Effector memory CD8-positive, alpha-beta T cell (primary cell): ENCODE data around the gene GRIK2.

Source experiments
- ATAC-seq: fragments of 150-1000 bp; cut with Tn5 transposase; replicated peaks from 2 replicates; pipeline ENCODE4 v1.10.0; 2021; ENCODE audit warnings: mild to moderate bottlenecking, moderate library complexity
- DNase-seq, 3 experiments: peaks; one replicate each; pipeline ENCODE4 v3.0.0; 2021
- H3K27ac Mint-ChIP-seq, 2 donors: one replicate each; pipeline ENCODE4 v1.8.0; 2022; ENCODE audit warnings: mild to moderate bottlenecking in 2 of 2, mixed read lengths in 2 of 2, moderate library complexity in 2 of 2
- H3K27me3 Mint-ChIP-seq, 2 donors: one replicate each; pipeline ENCODE4 v1.8.0; 2022; ENCODE audit warnings: mixed read lengths in 2 of 2
- H3K36me3 Mint-ChIP-seq: one replicate; pipeline ENCODE4 v1.8.0; 2022; ENCODE audit warnings: mild to moderate bottlenecking, moderate library complexity, mixed read lengths; ENCODE audit not compliant: insufficient read depth
- H3K4me1 Mint-ChIP-seq, 2 donors: one replicate each; pipeline ENCODE4 v1.8.0; 2022; ENCODE audit warnings: low read depth in 2 of 2, mixed read lengths in 2 of 2
- H3K4me3 Mint-ChIP-seq, 2 donors: one replicate each; pipeline ENCODE4 v1.8.0; 2022; ENCODE audit warnings: mild to moderate bottlenecking in 2 of 2, mixed read lengths in 2 of 2, moderate library complexity in 2 of 2
- H3K9me3 Mint-ChIP-seq, 2 donors: one replicate each; pipeline ENCODE4 v1.8.0; 2022; ENCODE audit warnings: mixed read lengths in 2 of 2

GRIK2 gene

GRCh38 chr6:101803136-101803535 lies 409.6 kb downstream of the GRIK2 start:
- H3K36me3 Mint-ChIP-seq: no peaks in the 10 kb centered on the region
- H3K9me3 Mint-ChIP-seq: no peaks in the 10 kb centered on the region
- H3K27ac Mint-ChIP-seq: no peak overlapping the region
- H3K4me3 Mint-ChIP-seq: no peak overlapping the region
- DNase-seq (no peak), ATAC-seq (no peak)
- no peaks in the 10 kb centered on the region for H3K4me1 Mint-ChIP-seq
- no peaks in the 10 kb centered on the region for H3K27me3 Mint-ChIP-seq

DNA sequence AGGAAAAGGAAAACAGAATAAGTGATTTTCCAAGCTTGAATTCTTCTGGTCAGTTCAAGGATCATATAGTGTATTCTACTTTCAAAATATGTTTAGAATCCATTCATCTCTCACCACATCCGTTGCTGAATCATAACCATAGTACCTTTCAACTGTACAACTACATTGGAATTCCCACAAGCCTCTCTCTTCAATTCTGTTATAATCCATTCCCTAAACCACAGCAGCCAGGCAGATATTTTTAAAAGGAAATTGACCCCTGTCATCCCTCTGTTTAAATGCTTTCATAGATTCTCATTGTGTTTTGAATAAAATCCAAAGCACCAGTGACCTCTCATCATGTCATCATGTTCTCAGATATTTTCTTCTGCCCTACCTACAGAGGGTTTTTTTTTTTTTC lies 412.7 kb downstream of the GRIK2 start:
- no peaks in the 10 kb centered on the region for H3K36me3 Mint-ChIP-seq
- no peak overlapping the region for H3K4me3 Mint-ChIP-seq
- no peaks in the 10 kb centered on the region for H3K4me1 Mint-ChIP-seq
- DNase-seq: no peak
- ATAC-seq: no peak
- no peak overlapping the region for H3K27ac Mint-ChIP-seq
- no peaks in the 10 kb centered on the region for H3K9me3 Mint-ChIP-seq
- H3K27me3 Mint-ChIP-seq: no peaks in the 10 kb centered on the region

DNA sequence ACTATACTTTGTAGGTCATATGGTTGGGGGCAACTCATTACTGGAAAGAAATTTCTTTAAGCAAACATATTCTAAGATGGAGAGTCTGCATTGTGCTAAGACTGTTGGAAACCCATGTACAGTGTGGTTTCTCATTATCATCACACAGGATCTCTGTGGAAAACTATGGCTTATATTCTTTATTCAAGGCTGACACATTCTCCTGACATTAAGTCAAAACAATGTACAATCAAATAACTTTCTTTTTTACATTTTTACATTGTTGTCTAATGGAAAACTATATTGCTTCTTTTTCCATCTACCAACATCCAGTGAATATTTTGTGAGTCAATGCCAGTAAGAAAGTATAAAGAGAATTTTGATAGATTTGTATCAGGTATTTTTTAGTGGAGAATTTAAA lies 417.6 kb downstream of the GRIK2 start:
- Mint-ChIP-seq H3K27ac (no peak overlapping the region), H3K9me3 (no peaks in the 10 kb centered on the region), H3K4me1 (no peaks in the 10 kb centered on the region), H3K27me3 (no peaks in the 10 kb centered on the region), H3K36me3 (no peaks in the 10 kb centered on the region), H3K4me3 (no peak overlapping the region)
- no peak for DNase-seq
- ATAC-seq: no peak

DNA sequence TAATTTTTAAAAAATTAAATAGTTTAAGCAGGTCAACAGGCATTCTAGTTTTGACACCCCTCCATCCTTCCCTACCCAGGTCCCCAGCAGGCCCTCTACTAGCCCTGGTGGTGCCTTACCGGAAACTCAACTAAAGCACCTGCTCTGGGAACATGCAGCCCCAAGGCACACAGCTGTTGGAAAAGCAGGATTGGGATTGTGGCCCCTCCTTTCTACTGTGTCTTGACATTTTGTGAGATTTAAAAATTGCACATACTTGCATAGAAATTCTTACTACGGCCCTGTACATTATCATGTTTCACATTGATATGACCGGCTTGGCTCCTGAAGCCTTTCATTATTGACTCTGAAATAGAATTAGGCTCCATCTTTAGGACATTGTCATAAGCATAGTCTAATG lies 423.2 kb downstream of the GRIK2 start:
- ATAC-seq (no peak), DNase-seq (no peak)
- Mint-ChIP-seq H3K9me3 (no peaks in the 10 kb centered on the region), H3K4me1 (no peaks in the 10 kb centered on the region), H3K27ac (no peak overlapping the region), H3K27me3 (no peaks in the 10 kb centered on the region), H3K36me3 (no peaks in the 10 kb centered on the region), H3K4me3 (no peak overlapping the region)

GRCh38 chr6:101818051-101818450 lies 424.5 kb downstream of the GRIK2 start:
- Mint-ChIP-seq H3K27ac (no peak overlapping the region), H3K36me3 (no peaks in the 10 kb centered on the region), H3K4me1 (no peaks in the 10 kb centered on the region), H3K9me3 (no peaks in the 10 kb centered on the region), H3K27me3 (no peaks in the 10 kb centered on the region), H3K4me3 (no peak overlapping the region)
- ATAC-seq (no peak), DNase-seq (no peak)

- H3K4me1 Mint-ChIP-seq: no peaks in the 10 kb centered on the region
Measured at GRCh38 chr6:101824551-101825345, 431.2 kb downstream of the GRIK2 start.

GRCh38 chr6:101826269-101826668 lies 432.8 kb downstream of the GRIK2 start:
- H3K27me3 Mint-ChIP-seq: no peaks in the 10 kb centered on the region
- peaks cover 8 to 15% of the 10 kb centered on the region in 2 donors for H3K9me3 Mint-ChIP-seq
- DNase-seq: no peak
- no peak overlapping the region for H3K27ac Mint-ChIP-seq
- ATAC-seq: no peak
- no peaks in the 10 kb centered on the region for H3K4me1 Mint-ChIP-seq
- H3K36me3 Mint-ChIP-seq: no peaks in the 10 kb centered on the region
- H3K4me3 Mint-ChIP-seq: no peak overlapping the region

More at GRCh38 chr6:101824551-101825345, 431.2 kb downstream of the GRIK2 start:
- no peak for ATAC-seq
- Mint-ChIP-seq H3K4me3 (no peak overlapping the region), H3K36me3 (no peaks in the 10 kb centered on the region), H3K27ac (no peak overlapping the region), H3K27me3 (no peaks in the 10 kb centered on the region), H3K9me3 (peaks cover 8 to 15% of the 10 kb centered on the region in 2 donors)
- DNase-seq: no peak

DNA sequence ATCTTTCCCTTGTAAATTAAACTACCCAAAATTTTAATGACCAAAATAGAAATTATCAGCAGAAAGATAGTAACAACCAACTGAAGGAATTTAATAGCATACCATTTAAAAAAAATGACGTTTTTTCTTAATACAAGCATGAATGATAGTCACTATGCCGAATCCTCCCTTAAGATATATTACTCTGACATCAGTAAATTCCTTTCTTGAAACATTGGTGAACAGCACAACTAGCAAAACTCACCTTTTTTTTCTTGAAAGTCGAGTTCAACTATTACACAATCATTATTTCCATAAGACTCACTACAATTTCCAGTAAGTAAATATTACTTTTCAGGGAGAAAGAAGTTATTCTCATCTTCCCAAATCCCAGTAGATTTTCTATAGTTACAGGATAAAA lies 433.2 kb downstream of the GRIK2 start:
- no peak overlapping the region for H3K4me3 Mint-ChIP-seq
- H3K4me1 Mint-ChIP-seq: no peaks in the 10 kb centered on the region
- ATAC-seq (no peak), DNase-seq (no peak)
- no peaks in the 10 kb centered on the region for H3K36me3 Mint-ChIP-seq
- H3K27ac Mint-ChIP-seq: no peak overlapping the region
- peaks cover 8 to 15% of the 10 kb centered on the region in 2 donors for H3K9me3 Mint-ChIP-seq
- no peaks in the 10 kb centered on the region for H3K27me3 Mint-ChIP-seq

- Mint-ChIP-seq H3K4me3 (no peak overlapping the region), H3K27me3 (no peaks in the 10 kb centered on the region), H3K4me1 (no peaks in the 10 kb centered on the region), H3K9me3 (peaks cover 8 to 15% of the 10 kb centered on the region in 2 donors), H3K36me3 (no peaks in the 10 kb centered on the region), H3K27ac (no peak overlapping the region)
- DNase-seq (no peak), ATAC-seq (no peak)
Measured at GRCh38 chr6:101830501-101831031, 437.1 kb downstream of the GRIK2 start.

DNA sequence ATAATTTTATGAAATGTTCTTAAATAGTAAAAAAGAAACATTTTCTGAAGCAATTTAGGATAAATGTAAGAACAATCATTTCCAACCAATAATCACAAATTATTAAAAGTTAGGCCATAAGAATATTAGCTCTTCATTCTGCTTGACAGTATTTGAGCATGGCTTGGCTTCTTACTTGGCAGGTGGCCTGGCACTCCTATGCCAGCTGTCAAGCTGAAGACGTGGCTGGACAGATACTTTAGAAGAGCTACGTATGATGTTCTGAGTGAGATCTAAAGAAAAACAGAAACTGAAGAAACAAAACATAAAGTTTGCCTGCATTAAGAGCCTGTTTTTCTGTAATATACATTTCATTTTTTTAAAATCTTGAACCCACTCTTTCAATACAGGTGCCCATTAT lies 438.9 kb downstream of the GRIK2 start:
- Mint-ChIP-seq H3K27me3 (no peaks in the 10 kb centered on the region), H3K36me3 (no peaks in the 10 kb centered on the region), H3K9me3 (peaks cover 8 to 14% of the 10 kb centered on the region in 2 donors), H3K27ac (no peak overlapping the region), H3K4me1 (no peaks in the 10 kb centered on the region), H3K4me3 (no peak overlapping the region)
- ATAC-seq (no peak), DNase-seq (no peak)

DNA sequence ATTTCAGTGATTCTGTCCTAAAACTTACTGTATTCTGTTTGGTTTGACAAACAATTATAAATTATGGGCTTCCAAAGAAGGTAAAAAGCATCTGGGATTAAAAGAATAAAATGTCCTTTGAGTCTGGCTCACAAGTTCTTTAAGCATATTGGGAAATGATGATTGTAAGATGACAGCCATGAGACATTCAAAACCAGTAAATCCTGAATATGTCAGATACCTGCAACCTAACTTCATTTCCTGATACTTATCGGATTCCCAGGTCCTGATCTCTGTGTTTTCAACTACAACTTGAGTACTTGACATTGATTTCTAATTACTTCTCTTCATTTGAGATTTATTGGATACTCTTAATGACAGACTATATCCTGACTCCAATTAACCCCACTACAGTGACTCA lies 446.6 kb downstream of the GRIK2 start:
- Mint-ChIP-seq H3K27me3 (no peaks in the 10 kb centered on the region), H3K36me3 (no peaks in the 10 kb centered on the region), H3K27ac (no peak overlapping the region), H3K4me3 (no peak overlapping the region), H3K9me3 (no peaks in the 10 kb centered on the region), H3K4me1 (peaks cover 3 to 8% of the 10 kb centered on the region in 2 donors)
- ATAC-seq (no peak), DNase-seq (no peak)

DNA sequence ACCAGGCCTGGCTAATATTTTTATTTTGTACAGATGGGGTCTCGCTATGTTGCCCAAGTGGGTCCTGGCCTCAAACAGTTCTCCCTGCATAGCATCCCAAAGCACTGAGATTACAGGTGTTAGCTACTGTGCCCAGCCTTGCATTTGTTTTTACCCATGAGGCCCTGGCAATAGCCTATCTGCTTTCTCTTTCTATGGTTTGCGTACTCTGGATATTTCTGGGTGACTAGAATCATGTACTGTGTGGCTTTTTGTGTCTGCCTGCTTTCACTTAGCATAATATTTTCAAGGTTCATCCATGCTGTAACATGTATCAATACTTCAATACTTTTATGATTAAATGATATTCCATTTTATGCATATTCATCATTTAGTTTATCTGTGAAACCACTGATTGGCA lies 451.7 kb downstream of the GRIK2 start:
- Mint-ChIP-seq H3K9me3 (no peaks in the 10 kb centered on the region), H3K4me1 (peaks cover 6 to 24% of the 10 kb centered on the region in 2 donors), H3K27me3 (no peaks in the 10 kb centered on the region), H3K4me3 (peak overlapping the region in 1 of 2 donors; percentile 57), H3K27ac (peak overlapping the region; percentile 26 to 81), H3K36me3 (no peaks in the 10 kb centered on the region)
- ATAC-seq (peak; percentile 51), DNase-seq (no peak)

GRCh38 chr6:101845621-101846020 lies 452.1 kb downstream of the GRIK2 start:
- Mint-ChIP-seq H3K36me3 (no peaks in the 10 kb centered on the region), H3K27me3 (no peaks in the 10 kb centered on the region), H3K4me3 (peak overlapping the region in 1 of 2 donors; percentile 57), H3K27ac (peak overlapping the region; percentile 26 to 81), H3K4me1 (peaks cover 6 to 24% of the 10 kb centered on the region in 2 donors), H3K9me3 (peaks cover 0 to 3% of the 10 kb centered on the region in 2 donors)
- DNase-seq: no peak
- ATAC-seq: peak; percentile 95

DNA sequence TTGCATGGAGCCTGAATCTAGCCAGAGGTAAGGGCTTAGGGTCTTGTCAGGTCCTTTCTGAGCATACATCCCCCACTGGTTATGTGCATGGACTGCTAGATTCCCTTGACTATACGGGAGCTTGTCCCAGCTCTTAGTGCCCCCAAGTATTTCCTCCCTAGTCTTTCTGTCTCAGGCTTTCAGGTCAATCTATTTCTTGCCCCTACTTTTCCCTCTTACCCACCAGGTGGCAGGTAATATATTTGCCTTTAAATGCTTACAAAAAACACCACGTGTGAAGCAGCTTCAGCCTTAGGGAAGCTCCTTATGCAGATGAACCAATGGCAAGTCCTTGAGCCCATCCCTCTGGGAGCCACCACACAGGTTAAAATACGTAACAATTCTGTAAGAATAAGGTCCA lies 454.2 kb downstream of the GRIK2 start:
- Mint-ChIP-seq H3K9me3 (peaks cover 0 to 6% of the 10 kb centered on the region in 2 donors), H3K4me3 (no peak overlapping the region), H3K4me1 (peaks cover 6 to 24% of the 10 kb centered on the region in 2 donors), H3K36me3 (no peaks in the 10 kb centered on the region), H3K27me3 (no peaks in the 10 kb centered on the region), H3K27ac (peak overlapping the region in 1 of 2 donors; percentile 77)
- DNase-seq (no peak), ATAC-seq (no peak)
